Measurements from ENCODE around the gene CDH4. TPM values are rescaled to one million over a fixed set of nuclear protein-coding genes. Genes with fewer than 3 reads are reported as not detected.

The CDH4 gene
- total and polyA plus RNA-seq, 2 donors from 2014 or later = 1.1 TPM; not detected in 1

DNA sequence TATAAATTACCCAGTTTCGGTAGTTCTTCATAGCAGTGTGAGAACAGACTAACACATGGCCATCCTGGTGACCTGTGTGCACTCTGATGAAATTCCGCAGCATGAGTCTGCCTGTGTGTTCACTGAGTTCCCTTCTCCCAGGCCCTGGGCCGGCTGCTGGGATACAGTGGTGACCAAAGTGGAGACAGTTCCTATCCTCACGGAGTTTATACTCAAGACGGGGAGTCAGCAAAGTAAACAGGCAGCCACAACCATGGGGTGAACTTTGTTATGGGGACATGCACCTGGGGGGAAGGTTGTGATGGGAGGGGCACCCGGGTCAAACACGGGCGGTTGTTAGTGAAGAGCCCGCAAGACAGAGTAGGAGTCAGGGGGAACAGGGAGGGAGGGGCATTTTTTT is 202.0 kb downstream of the CDH4 start:
- no peak overlapping the region for H3K9ac ChIP-seq (ENCODE audit: low read length in 3 of 3)
- no peaks in the 10 kb centered on the region for H3K4me1 ChIP-seq (ENCODE audit: control insufficient read depth in 2 of 3, insufficient read depth in 2 of 3, low read depth in 1 of 3, low read length in 3 of 3)
- no peak overlapping the region for H3K4me3 ChIP-seq (ENCODE audit: low read length in 3 of 3)
- intact Hi-C loops (cut with DNase I) = no loop called here
- TF ChIP-seq, protein P1, sequence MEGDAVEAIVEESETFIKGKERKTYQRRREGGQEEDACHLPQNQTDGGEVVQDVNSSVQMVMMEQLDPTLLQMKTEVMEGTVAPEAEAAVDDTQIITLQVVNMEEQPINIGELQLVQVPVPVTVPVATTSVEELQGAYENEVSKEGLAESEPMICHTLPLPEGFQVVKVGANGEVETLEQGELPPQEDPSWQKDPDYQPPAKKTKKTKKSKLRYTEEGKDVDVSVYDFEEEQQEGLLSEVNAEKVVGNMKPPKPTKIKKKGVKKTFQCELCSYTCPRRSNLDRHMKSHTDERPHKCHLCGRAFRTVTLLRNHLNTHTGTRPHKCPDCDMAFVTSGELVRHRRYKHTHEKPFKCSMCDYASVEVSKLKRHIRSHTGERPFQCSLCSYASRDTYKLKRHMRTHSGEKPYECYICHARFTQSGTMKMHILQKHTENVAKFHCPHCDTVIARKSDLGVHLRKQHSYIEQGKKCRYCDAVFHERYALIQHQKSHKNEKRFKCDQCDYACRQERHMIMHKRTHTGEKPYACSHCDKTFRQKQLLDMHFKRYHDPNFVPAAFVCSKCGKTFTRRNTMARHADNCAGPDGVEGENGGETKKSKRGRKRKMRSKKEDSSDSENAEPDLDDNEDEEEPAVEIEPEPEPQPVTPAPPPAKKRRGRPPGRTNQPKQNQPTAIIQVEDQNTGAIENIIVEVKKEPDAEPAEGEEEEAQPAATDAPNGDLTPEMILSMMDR (IDR thresholded peaks at IDR 0.05; ENCODE audit: borderline replicate concordance, extremely low read depth, insufficient read depth) = no peak
- no peak for DNase-seq
- no peak for FAIRE-seq
- no peak overlapping the region for H3K27ac ChIP-seq (ENCODE audit: low read depth in 2 of 2, low read length in 2 of 2)
- H3K36me3 ChIP-seq (ENCODE audit: control insufficient read depth in 2 of 3, insufficient read depth in 3 of 3, low read length in 3 of 3) = no peaks in the 10 kb centered on the region
- no peaks in the 10 kb centered on the region for H3K27me3 ChIP-seq (ENCODE audit: control insufficient read depth, insufficient read depth, low read length)
- no peaks in the 10 kb centered on the region for H3K9me3 ChIP-seq (ENCODE audit: control insufficient read depth in 2 of 3, insufficient read depth in 1 of 3, low read length in 3 of 3)

DNA sequence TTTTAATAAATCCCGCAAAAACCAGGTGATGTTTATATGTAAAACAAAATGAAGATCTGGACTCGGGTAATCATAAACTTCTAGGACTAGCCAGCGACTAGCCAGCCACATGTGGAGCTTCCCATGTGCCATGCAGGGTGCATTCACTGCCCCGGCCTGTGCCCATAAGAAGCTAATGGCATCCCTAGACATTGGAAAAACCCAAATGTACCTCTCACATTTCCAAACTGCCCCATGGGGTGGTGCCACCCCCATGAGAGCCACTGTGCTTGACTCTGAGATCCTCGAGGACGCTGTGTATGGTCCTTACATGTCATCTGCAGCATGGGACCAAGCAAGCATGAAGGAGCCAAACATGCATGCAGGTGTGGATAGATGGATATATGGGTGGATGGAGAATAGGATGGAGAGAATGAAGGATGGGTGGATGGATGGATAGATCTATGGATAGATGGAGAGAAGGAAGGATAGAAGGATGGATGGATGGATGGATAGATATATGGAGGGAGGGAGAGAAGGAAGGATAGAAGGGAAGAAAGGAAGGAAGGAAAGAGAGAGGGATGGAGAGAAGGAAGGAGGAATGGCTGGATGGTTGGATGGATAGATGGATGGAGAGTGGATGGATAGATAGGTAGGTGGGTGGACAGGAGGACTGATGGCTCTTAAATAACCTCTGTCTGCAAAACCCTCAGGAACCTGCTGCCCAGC is 203.6 kb downstream of the CDH4 start:
- H3K4me1 ChIP-seq (ENCODE audit: control insufficient read depth in 2 of 3, insufficient read depth in 2 of 3, low read depth in 1 of 3, low read length in 3 of 3) = no peaks in the 10 kb centered on the region
- H3K27me3 ChIP-seq (ENCODE audit: control insufficient read depth, insufficient read depth, low read length) = no peaks in the 10 kb centered on the region
- H3K9ac ChIP-seq (ENCODE audit: low read length in 3 of 3) = no peak overlapping the region
- H3K36me3 ChIP-seq (ENCODE audit: control insufficient read depth in 2 of 3, insufficient read depth in 3 of 3, low read length in 3 of 3) = no peaks in the 10 kb centered on the region
- FAIRE-seq (no peak), DNase-seq (no peak)
- H3K27ac ChIP-seq (ENCODE audit: low read depth in 2 of 2, low read length in 2 of 2) = no peak overlapping the region
- intact Hi-C loops (cut with DNase I) = no loop called here
- no peaks in the 10 kb centered on the region for H3K9me3 ChIP-seq (ENCODE audit: control insufficient read depth in 2 of 3, insufficient read depth in 1 of 3, low read length in 3 of 3)
- TF ChIP-seq, protein P1 (IDR thresholded peaks at IDR 0.05; ENCODE audit: borderline replicate concordance, extremely low read depth, insufficient read depth) = no peak
- no peak overlapping the region for H3K4me3 ChIP-seq (ENCODE audit: low read length in 3 of 3)

DNA sequence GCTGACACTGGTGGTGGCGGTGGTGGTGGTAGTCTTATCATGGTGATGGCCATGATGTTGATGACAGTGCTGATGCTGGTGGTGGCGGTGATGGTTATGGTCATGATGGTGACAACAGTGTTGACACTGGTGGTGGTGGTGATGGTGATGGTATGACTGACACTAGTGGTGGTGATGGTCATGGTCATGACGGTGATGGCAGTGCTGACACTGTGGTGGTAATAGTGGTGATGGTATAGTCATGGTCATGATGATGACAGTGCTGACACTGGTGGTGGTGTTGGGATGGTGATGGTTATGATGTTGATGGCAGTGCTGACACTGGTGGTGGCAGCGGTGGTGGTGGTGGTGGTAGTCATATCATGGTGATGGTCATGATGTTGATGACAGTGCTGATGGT is 205.7 kb downstream of the CDH4 start:
- intact Hi-C loops (cut with DNase I) = no loop called here
- Histone ChIP-seq H3K36me3 (ENCODE audit: control insufficient read depth in 2 of 3, insufficient read depth in 3 of 3, low read length in 3 of 3) (no peaks in the 10 kb centered on the region), H3K27ac (ENCODE audit: low read depth in 2 of 2, low read length in 2 of 2) (no peak overlapping the region), H3K9me3 (ENCODE audit: control insufficient read depth in 2 of 3, insufficient read depth in 1 of 3, low read length in 3 of 3) (no peaks in the 10 kb centered on the region), H3K4me1 (ENCODE audit: control insufficient read depth in 2 of 3, insufficient read depth in 2 of 3, low read depth in 1 of 3, low read length in 3 of 3) (no peaks in the 10 kb centered on the region), H3K9ac (ENCODE audit: low read length in 3 of 3) (no peak overlapping the region), H3K4me3 (ENCODE audit: low read length in 3 of 3) (no peak overlapping the region), H3K27me3 (ENCODE audit: control insufficient read depth, insufficient read depth, low read length) (no peaks in the 10 kb centered on the region)
- DNase-seq (no peak), FAIRE-seq (no peak)
- TF ChIP-seq, protein P1 (IDR thresholded peaks at IDR 0.05; ENCODE audit: borderline replicate concordance, extremely low read depth, insufficient read depth) = no peak

All from kidney (tissue), 14 donors.